PC-9 (cell line): Measurements from ENCODE around the gene F9. TPM values are rescaled to one million over a fixed set of nuclear protein-coding genes. Genes with fewer than 3 reads are reported as not detected.

Experiments
- BruUV-seq: library from RNA; stranded (reverse); fragments of 400-500 nt; replicated peaks from 2 replicates; lab custom pipeline; 2021; lab: Mats Ljungman, UMichigan
- CTCF ChIA-PET: fragments of 300-600 bp; sonication (Branson Sonifier 250); formaldehyde crosslinking; loops from one replicate; lab custom pipeline; 2022; ENCODE audit warnings: antibody characterized with exemption; lab: Charles Lee
- POLR2A ChIA-PET: fragments of 300-600 bp; sonication (Branson Sonifier 250); formaldehyde crosslinking; loops from one replicate; lab custom pipeline; 2022; ENCODE audit warnings: antibody characterized with exemption; ENCODE audit not compliant: unreplicated experiment; lab: Charles Lee
- DNase-seq, 2 experiments: peaks; one replicate each; pipeline versions ENCODE4 v3.0.0 to v3.0.0-alpha.2; 2015 to 2022; ENCODE audit warnings: mixed read lengths in 1 of 2
- H2AFZ ChIP-seq: fragments of 200-600 bp; sonication (generic); 2 replicates; pipeline ENCODE4 v1.8.1; 2017; ENCODE audit warnings: antibody characterized with exemption
- H3F3A ChIP-seq: fragments of 200-600 bp; sonication (generic); 2 replicates; pipeline ENCODE4 v1.8.1; 2017; ENCODE audit warnings: antibody characterized with exemption, mild to moderate bottlenecking, low read depth; ENCODE audit not compliant: insufficient read depth
- H3K27ac ChIP-seq: fragments of 200-600 bp; sonication (generic); 2 replicates; pipeline ENCODE4 v1.6.1; 2016; ENCODE audit warnings: mixed run types
- H3K27me3 ChIP-seq: fragments of 200-600 bp; sonication (generic); 2 replicates; pipeline ENCODE4 v1.6.1; 2016; ENCODE audit warnings: low read depth, mixed run types; ENCODE audit not compliant: insufficient read depth
- H3K36me3 ChIP-seq: fragments of 200-600 bp; sonication (generic); 2 replicates; pipeline ENCODE4 v1.6.1; 2016; ENCODE audit warnings: low read depth, mixed run types
- H3K4me1 ChIP-seq: fragments of 200-600 bp; sonication (generic); replicated peaks from 2 replicates; pipeline ENCODE4 v1.6.1; 2016; ENCODE audit warnings: mixed run types; ENCODE audit not compliant: insufficient read depth
- H3K4me2 ChIP-seq: fragments of 200-600 bp; sonication (generic); 2 replicates; pipeline ENCODE4 v1.6.1; 2017; ENCODE audit warnings: mixed run types
- H3K4me3 ChIP-seq: fragments of 200-600 bp; sonication (generic); 2 replicates; pipeline ENCODE4 v1.6.1; 2016; ENCODE audit warnings: mixed run types
- H3K79me2 ChIP-seq: fragments of 200-600 bp; sonication (generic); 2 replicates; pipeline ENCODE4 v1.6.1; 2017; ENCODE audit warnings: low read depth, mixed run types
- H3K9me2 ChIP-seq: fragments of 200-600 bp; sonication (generic); 2 replicates; pipeline ENCODE4 v1.8.1; 2017; ENCODE audit warnings: mild to moderate bottlenecking; ENCODE audit not compliant: insufficient read depth
- H3K9me3 ChIP-seq: fragments of 200-600 bp; sonication (generic); 2 replicates; pipeline ENCODE4 v1.8.1; 2016; ENCODE audit warnings: low read depth; ENCODE audit not compliant: insufficient read depth
- H4K20me1 ChIP-seq: fragments of 200-600 bp; sonication (generic); 2 replicates; pipeline ENCODE4 v1.8.1; 2017; ENCODE audit not compliant: insufficient read depth
- CTCF ChIP-seq: fragments of 200-600 bp; sonication (generic); conservative IDR thresholded peaks from 2 replicates; pipeline ENCODE4 v1.6.1; 2017; ENCODE audit warnings: mixed run types, antibody characterized with exemption, mild to moderate bottlenecking, moderate library complexity
- EZH2 ChIP-seq: fragments of 200-600 bp; sonication (generic); IDR thresholded peaks from 2 replicates; pipeline ENCODE4 v1.8.0; 2017; ENCODE audit warnings: antibody characterized with exemption, low read depth
- intact Hi-C: fragments of 100-400 bp; cut with micrococcal nuclease; formaldehyde crosslinking; loops from one replicate; pipeline ENCODE4 v1.10.0; 2022; ENCODE audit not compliant: unreplicated experiment
- total RNA-seq: library from RNA; stranded (reverse); gene quantifications from 2 replicates; pipeline ENCODE4 v1.2.3, GENCODE V29; 2021

The F9 gene
- total RNA-seq, 1 experiment from 2014 or later: not detected

DNA sequence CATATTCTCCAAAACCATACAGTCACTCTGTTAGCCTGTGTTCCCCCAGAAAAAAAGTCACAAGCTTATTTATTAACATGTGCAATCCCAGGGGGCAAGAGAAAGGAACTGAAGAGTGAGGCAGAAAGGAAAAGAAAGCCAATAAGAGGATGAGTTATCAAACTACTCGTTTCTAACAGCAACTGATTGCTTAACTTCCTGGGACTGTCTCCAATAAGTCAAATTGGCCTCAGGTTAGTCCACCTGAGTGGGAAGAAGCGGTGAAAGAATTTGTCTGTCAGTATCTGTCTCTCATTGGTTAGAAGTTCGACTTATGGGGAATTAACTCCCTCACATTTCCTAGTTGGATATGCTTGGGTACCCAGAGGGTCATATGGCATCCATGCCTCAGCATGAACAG, 14.1 kb downstream of the F9 start:
- TF ChIP-seq CTCF (no peak), EZH2 (no peak)
- Histone ChIP-seq H4K20me1 (no peaks in the 10 kb centered on the region), H3K9me3 (no peaks in the 10 kb centered on the region), H3K4me3 (no peak overlapping the region), H3K27ac (no peak overlapping the region), H2AFZ (no peak overlapping the region), H3K4me2 (no peak overlapping the region), H3F3A (no peaks in the 10 kb centered on the region), H3K27me3 (no peaks in the 10 kb centered on the region; the same call in 1 of the 2 replicates), H3K4me1 (no peaks in the 10 kb centered on the region), H3K36me3 (no peaks in the 10 kb centered on the region), H3K9me2 (no peaks in the 10 kb centered on the region), H3K79me2 (no peaks in the 10 kb centered on the region)
- intact Hi-C loops: no loop called here
- BruUV-seq: no TSS peak
- CTCF ChIA-PET: no interaction called here
- no peak for DNase-seq
- POLR2A ChIA-PET: no interaction called here

DNA sequence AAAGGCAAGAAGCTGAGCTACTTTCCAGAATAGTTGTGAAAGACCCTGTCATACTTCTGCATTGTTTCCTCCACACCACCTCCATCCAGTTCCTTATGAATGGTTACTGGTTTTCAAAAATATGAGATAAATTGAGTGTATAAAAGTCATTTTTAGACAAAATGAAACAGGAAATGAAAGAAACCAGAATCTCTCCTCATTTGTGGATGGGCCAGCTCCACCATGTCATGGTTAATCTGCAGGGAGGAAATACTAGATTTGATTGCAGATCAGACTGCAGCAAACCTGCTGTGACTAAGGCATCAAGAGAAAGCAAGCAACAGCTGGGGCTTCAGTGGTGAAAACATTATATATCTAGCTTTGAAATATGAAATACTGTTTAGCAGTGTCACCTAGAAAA, 23.8 kb downstream of the F9 start:
- Histone ChIP-seq H3K27ac (no peak overlapping the region), H3K79me2 (no peaks in the 10 kb centered on the region), H3K4me1 (no peaks in the 10 kb centered on the region), H3F3A (no peaks in the 10 kb centered on the region), H3K9me3 (no peaks in the 10 kb centered on the region), H2AFZ (no peak overlapping the region), H3K4me3 (no peak overlapping the region), H3K9me2 (no peaks in the 10 kb centered on the region), H3K36me3 (no peaks in the 10 kb centered on the region), H3K27me3 (no peaks in the 10 kb centered on the region), H3K4me2 (no peak overlapping the region), H4K20me1 (no peaks in the 10 kb centered on the region)
- BruUV-seq: no TSS peak
- intact Hi-C loops: no loop called here
- DNase-seq: no peak
- ChIA-PET POLR2A (no interaction called here), CTCF (no interaction called here)
- no peak for TF ChIP-seq CTCF
- TF ChIP-seq EZH2: no peak

DNA sequence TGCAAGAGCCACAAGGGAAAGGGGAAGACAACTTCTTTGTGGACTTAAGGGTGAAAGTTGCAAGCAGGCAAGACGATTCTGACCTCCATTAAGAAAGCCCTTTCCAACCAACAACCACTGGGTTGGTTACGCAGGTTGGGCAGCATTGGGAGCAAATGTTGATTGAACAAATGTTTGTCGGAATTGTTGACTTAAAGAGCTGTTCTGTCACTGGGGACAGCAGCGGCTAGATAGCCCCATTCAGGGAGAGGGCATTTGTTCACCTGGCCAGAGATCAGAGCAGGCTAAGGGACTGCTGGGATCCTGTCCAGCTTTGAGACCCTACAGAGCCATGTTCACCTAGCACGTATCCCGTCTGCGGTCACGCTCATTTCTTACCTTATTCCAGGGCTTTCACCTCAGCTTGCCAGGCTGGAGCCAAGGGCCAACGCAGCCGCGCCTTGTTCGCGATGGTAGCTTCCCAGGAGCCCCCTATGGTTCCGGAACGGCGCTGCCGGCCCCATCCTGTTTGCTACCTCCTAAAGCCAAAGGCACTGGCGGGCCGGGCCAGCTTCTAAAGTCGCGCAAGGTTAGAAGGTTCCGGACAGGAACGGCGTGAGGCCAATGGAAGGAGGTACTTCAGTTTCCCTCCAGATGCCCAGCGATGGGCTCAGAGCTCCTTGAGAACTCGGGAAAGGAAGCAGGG, 24.6 kb downstream of the F9 start:
- BruUV-seq: no TSS peak
- TF ChIP-seq CTCF (no peak), EZH2 (no peak)
- Histone ChIP-seq H4K20me1 (no peaks in the 10 kb centered on the region), H3F3A (no peaks in the 10 kb centered on the region), H3K4me1 (no peaks in the 10 kb centered on the region), H3K9me2 (no peaks in the 10 kb centered on the region), H3K9me3 (no peaks in the 10 kb centered on the region), H3K4me2 (no peak overlapping the region), H3K27ac (no peak overlapping the region), H3K4me3 (no peak overlapping the region), H3K27me3 (no peaks in the 10 kb centered on the region), H3K36me3 (no peaks in the 10 kb centered on the region), H3K79me2 (no peaks in the 10 kb centered on the region), H2AFZ (no peak overlapping the region)
- POLR2A ChIA-PET: no interaction called here
- DNase-seq: no peak
- intact Hi-C loops: no loop called here
- CTCF ChIA-PET: no interaction called here
